ENCODE data around the gene RAB7A.
A peak's percentile ranks its signal among the peaks of the same experiment; 100 is the strongest.

The RAB7A gene

GRCh38 chr3:128781164-128781563 is 55.2 kb downstream of the RAB7A start:
- Histone ChIP-seq H3K9me3 (replicated peaks; ENCODE audit: low read length) (no peaks in the 10 kb centered on the region), H3K27me3 (ENCODE audit: control insufficient read depth, insufficient read depth, low read length) (no peaks in the 10 kb centered on the region), H3K9ac (ENCODE audit: low read depth, low read length) (no peak overlapping the region), H3K4me3 (ENCODE audit: low read length) (no peak overlapping the region), H3K4me1 (ENCODE audit: control insufficient read depth, insufficient read depth, low read length) (peaks cover 16% of the 10 kb centered on the region), H3K36me3 (ENCODE audit: insufficient read depth, low read length) (no peaks in the 10 kb centered on the region), H3K4me2 (ENCODE audit: low read length) (no peak overlapping the region)

DNA sequence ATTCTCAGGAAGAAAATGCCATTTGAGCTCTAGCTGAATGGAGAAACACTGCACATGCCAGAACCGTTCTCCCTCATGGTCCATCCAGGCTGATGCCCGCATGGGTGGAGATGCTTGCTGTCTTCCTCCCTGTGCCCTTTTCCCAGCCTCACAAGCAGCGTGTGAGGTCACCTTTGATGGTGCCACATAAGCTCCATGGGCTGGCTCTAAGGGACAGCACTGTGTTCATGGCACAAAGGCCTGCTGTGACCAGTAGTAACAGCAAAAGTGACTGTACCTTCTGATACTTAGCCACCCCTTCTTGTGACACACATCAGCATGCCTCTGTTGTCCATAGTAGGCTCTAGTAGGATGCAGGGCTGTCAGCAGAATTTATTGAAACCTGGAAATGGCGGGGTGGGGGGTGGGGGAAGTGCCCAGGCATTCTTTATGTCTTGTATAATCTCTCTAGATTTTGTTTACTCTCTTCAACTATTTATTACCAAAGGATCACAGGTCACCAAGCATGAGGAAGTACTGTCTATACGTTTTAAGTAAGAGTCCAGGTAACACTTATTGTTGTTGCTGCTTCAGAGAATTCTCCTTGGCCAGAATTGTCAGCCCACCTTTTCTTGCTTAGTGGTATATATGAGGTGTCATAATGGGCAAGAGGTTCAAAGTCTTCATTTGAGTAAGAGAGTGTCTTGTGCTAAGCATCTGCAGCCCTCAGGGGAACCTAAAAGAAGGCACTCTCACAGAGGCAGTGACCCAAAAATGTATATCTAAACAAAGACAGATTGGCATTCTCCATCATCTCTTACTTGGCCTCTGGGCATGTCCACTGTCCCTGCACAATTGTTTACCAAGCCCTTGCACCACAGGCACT is 56.5 kb downstream of the RAB7A start:
- Histone ChIP-seq H3K4me3 (ENCODE audit: low read length) (no peak overlapping the region), H3K4me1 (ENCODE audit: control insufficient read depth, insufficient read depth, low read length) (peaks cover 28% of the 10 kb centered on the region), H3K27me3 (ENCODE audit: control insufficient read depth, insufficient read depth, low read length) (no peaks in the 10 kb centered on the region)

GRCh38 chr3:128783774-128784173 is 57.8 kb downstream of the RAB7A start:
- H3K36me3 ChIP-seq (ENCODE audit: insufficient read depth, low read length) = no peaks in the 10 kb centered on the region
- no peaks in the 10 kb centered on the region for H3K27me3 ChIP-seq (ENCODE audit: control insufficient read depth, insufficient read depth, low read length)
- H3K9me3 ChIP-seq (replicated peaks; ENCODE audit: low read length) = no peaks in the 10 kb centered on the region
- no peak overlapping the region for H3K4me3 ChIP-seq (ENCODE audit: low read length)
- no peak overlapping the region for H3K9ac ChIP-seq (ENCODE audit: low read depth, low read length)
- peaks cover 37% of the 10 kb centered on the region for H3K4me1 ChIP-seq (ENCODE audit: control insufficient read depth, insufficient read depth, low read length)
- H3K4me2 ChIP-seq (ENCODE audit: low read length) = no peak overlapping the region

More for the DNA sequence above, 56.5 kb downstream of the RAB7A start:
- Histone ChIP-seq H3K9ac (ENCODE audit: low read depth, low read length) (no peak overlapping the region), H3K4me2 (ENCODE audit: low read length) (no peak overlapping the region), H3K9me3 (replicated peaks; ENCODE audit: low read length) (no peaks in the 10 kb centered on the region), H3K36me3 (ENCODE audit: insufficient read depth, low read length) (no peaks in the 10 kb centered on the region)

DNA sequence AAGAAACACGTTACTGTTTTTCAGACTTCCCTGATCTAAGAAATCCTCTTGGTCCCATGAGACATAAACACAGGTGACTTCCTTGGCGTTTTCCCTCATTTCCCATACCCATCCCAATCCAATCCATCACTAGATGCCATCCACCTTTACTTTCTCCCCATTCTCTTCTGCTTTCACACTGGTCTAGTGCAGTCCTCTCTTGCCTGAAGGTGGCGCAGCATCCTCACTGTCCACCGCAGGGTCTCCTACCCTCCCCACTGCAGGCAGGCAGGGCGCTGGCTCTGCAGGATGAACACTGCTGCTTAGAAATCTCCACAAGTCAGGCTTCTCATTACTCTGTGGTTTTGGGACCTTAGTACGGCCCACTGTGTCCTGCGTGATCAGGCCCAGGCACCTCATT is 58.2 kb downstream of the RAB7A start:
- Histone ChIP-seq H3K9ac (ENCODE audit: low read depth, low read length) (no peak overlapping the region), H3K27me3 (ENCODE audit: control insufficient read depth, insufficient read depth, low read length) (no peaks in the 10 kb centered on the region), H3K4me1 (ENCODE audit: control insufficient read depth, insufficient read depth, low read length) (peaks cover 39% of the 10 kb centered on the region), H3K9me3 (replicated peaks; ENCODE audit: low read length) (no peaks in the 10 kb centered on the region), H3K36me3 (ENCODE audit: insufficient read depth, low read length) (no peaks in the 10 kb centered on the region), H3K4me2 (ENCODE audit: low read length) (no peak overlapping the region), H3K4me3 (ENCODE audit: low read length) (no peak overlapping the region)

DNA sequence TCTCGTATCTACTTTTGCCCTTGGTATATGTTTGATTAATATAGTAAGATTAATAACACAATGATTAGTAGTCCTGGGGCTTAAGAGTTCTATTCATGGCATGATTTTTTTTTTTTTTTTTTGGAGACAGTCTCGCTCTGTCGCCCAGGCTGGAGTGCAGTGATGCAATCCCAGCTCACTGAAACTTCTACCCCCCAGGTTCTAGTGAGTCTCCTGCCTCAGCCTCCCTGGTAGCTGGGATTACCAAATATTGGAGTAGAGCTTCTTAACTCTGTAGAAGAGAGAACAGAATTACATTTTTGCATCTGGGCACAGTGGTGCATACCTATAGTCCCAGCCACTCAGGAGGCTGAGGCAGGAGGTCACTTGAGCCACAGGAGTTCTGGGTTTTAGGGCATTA is 58.9 kb downstream of the RAB7A start:
- Histone ChIP-seq H3K27me3 (ENCODE audit: control insufficient read depth, insufficient read depth, low read length) (no peaks in the 10 kb centered on the region), H3K4me3 (ENCODE audit: low read length) (no peak overlapping the region), H3K4me2 (ENCODE audit: low read length) (no peak overlapping the region), H3K36me3 (ENCODE audit: insufficient read depth, low read length) (no peaks in the 10 kb centered on the region), H3K9ac (ENCODE audit: low read depth, low read length) (no peak overlapping the region), H3K9me3 (replicated peaks; ENCODE audit: low read length) (no peaks in the 10 kb centered on the region), H3K4me1 (ENCODE audit: control insufficient read depth, insufficient read depth, low read length) (peaks cover 44% of the 10 kb centered on the region)

DNA sequence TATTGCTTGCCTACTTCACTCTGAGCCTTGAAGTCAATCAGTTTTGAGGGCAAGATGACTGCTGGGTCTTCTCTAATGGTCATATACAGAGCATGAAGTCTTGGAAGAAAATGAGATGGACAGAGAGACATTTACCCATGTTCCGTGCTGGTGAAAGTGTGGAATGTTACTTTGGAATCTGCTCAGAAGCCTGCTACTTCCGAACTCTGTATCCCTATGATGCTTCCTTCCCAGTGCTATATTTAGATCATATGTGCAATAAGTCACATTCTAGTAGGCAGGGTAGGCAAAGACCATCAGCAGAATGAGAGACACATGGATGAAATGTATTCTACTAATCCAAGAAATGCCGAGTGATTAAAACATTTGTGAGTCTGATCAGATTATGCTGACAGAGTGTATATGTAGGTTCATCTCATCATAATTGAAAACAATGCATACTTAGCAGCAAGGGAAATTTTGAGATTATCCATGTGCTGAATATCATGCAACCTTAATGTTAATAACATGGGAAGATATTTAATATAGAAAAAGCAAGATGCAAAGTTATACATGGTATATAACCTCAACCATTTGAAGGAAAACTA is 60.5 kb downstream of the RAB7A start:
- Histone ChIP-seq H3K4me2 (ENCODE audit: low read length) (peak overlapping the region; percentile 12), H3K36me3 (ENCODE audit: insufficient read depth, low read length) (no peaks in the 10 kb centered on the region), H3K9me3 (replicated peaks; ENCODE audit: low read length) (no peaks in the 10 kb centered on the region), H3K4me1 (ENCODE audit: control insufficient read depth, insufficient read depth, low read length) (peaks cover 43% of the 10 kb centered on the region), H3K27me3 (ENCODE audit: control insufficient read depth, insufficient read depth, low read length) (no peaks in the 10 kb centered on the region), H3K9ac (ENCODE audit: low read depth, low read length) (no peak overlapping the region), H3K4me3 (ENCODE audit: low read length) (no peak overlapping the region)

DNA sequence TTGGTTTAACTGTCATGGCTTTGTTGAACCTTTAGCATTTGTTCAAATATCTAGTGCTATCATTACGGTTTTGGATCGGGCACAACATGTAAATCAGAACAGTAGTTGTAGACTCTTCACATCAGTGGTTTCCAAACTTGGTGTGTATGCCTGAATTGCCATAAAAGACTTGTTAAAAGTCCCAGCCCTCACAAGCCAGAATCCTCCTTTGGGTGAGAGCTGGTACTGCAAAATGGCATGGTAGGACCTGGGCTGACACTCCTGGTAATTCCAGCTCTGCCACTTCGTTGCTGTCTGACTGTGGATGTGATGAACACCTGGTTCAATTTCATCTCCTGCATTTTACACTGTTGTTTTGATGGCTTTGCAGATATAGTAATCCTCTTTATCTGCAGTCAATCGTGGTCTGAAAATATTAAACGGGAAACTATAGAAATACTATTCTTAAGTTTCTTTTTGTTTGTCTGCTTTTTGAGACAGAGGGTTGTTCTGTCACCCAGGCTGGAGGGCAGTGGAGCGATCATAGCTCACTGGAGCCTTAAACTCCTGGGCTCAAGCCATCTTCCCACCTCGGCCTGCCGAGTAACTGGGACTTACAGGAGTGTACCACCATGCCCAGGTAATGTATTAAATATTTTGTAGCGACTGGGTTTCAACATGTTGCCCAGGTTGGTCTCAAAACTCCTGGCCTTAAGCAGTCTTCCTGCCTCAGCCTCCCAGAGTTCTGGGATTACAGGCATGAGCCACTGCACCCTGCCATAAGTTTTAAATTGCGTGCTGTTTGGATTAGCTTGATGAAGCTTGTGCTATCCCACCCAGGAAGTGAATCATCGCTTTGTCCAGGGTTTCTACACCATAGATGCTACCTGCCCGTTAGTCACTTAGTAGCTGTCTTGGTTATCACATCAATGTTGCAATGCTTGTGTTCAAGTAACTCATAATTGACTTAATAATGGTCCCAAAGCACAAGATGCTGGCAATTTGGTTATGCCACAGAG is 61.6 kb downstream of the RAB7A start:
- H3K27me3 ChIP-seq (ENCODE audit: control insufficient read depth, insufficient read depth, low read length) = no peaks in the 10 kb centered on the region
- peak overlapping the region; percentile 37 for H3K4me2 ChIP-seq (ENCODE audit: low read length)
- H3K4me3 ChIP-seq (ENCODE audit: low read length) = no peak overlapping the region
- no peaks in the 10 kb centered on the region for H3K36me3 ChIP-seq (ENCODE audit: insufficient read depth, low read length)
- no peaks in the 10 kb centered on the region for H3K9me3 ChIP-seq (replicated peaks; ENCODE audit: low read length)
- H3K4me1 ChIP-seq (ENCODE audit: control insufficient read depth, insufficient read depth, low read length) = peaks cover 43% of the 10 kb centered on the region
- H3K9ac ChIP-seq (ENCODE audit: low read depth, low read length) = no peak overlapping the region

GRCh38 chr3:128788268-128788869 is 62.4 kb downstream of the RAB7A start:
- no peak overlapping the region for H3K9ac ChIP-seq (ENCODE audit: low read depth, low read length)
- H3K4me3 ChIP-seq (ENCODE audit: low read length) = no peak overlapping the region
- peaks cover 43% of the 10 kb centered on the region for H3K4me1 ChIP-seq (ENCODE audit: control insufficient read depth, insufficient read depth, low read length)

DNA sequence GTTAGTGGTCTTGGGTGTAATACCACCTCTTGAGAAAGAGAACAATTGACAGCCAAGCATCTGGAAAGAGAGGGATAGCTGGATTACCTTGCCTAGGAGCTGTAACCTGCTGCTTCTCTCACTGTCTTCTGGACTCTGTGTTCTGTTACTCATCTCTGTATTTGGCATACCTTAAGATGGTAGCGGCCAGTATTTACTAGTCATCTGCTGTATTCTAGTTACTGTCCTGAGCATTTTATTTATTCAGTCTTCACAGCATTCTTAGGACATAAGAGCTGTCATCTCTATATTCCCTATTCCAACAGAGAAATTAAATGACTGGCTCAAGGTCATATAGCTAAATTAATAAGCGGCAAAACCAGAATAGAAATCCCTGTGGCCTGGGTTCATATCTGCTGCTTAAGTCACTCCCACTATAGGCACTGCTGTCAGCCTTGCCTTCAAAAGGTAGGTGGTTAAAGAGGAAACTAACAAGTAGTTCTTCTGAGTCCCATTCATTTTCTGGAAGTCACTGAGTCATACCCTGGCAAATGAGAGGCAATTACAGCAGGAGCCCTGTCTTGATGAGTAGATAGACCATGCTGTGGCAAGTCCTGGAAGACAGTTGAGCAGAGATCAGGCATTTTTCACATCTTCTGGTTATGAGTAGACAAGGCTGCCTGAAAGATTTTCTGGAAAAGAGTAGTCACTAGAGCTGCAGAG is 68.2 kb downstream of the RAB7A start:
- Histone ChIP-seq H3K4me1 (ENCODE audit: control insufficient read depth, insufficient read depth, low read length) (peaks cover 31% of the 10 kb centered on the region), H3K9ac (ENCODE audit: low read depth, low read length) (no peak overlapping the region), H3K9me3 (replicated peaks; ENCODE audit: low read length) (no peaks in the 10 kb centered on the region), H3K4me2 (ENCODE audit: low read length) (peak overlapping the region; percentile 57), H3K27me3 (ENCODE audit: control insufficient read depth, insufficient read depth, low read length) (no peaks in the 10 kb centered on the region), H3K36me3 (ENCODE audit: insufficient read depth, low read length) (peaks cover 34% of the 10 kb centered on the region), H3K4me3 (ENCODE audit: low read length) (no peak overlapping the region)

More at GRCh38 chr3:128788268-128788869, 62.4 kb downstream of the RAB7A start:
- H3K9me3 ChIP-seq (replicated peaks; ENCODE audit: low read length) = no peaks in the 10 kb centered on the region
- no peaks in the 10 kb centered on the region for H3K27me3 ChIP-seq (ENCODE audit: control insufficient read depth, insufficient read depth, low read length)
- H3K36me3 ChIP-seq (ENCODE audit: insufficient read depth, low read length) = no peaks in the 10 kb centered on the region
- H3K4me2 ChIP-seq (ENCODE audit: low read length) = peak overlapping the region; percentile 37

DNA sequence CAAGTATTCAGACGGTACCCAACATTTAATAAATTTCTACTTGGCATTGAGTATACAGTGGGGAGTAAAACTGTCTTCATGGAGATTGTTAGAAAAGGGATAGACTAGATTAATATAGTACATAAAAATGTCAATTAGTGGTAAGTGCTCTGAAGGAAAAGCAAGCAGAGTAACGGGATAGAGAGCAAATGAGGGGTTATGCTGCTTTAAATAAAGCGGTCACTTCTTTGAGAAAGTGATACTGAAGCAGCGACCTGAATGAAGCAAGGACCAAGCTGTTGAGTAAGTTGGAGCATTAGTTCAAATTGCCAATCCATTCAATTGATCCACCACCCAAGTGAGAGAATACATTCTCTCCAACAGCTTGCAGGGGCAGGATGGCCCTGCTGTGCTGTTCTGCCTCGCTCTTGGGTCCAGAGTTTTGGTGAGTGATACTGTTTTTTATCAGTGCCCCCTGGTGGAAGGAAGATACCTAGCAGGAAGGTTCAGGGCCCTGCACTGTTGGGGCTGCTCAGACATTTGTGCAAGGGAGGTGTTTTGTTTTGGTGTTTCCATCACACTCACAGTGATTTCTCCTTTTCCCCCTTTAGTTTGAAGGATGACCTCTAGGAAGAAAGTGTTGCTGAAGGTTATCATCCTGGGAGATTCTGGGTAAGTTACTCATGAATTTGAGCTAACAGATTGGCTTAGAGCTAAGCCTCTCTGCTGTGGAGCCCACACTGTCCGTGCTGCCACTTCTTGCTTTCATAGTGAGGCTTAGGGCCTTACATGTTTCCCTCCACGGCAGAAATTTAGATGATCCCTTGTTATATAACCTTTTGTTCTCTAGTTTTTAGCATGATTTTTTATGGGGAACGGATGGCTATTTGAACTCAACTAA is 69.0 kb downstream of the RAB7A start:
- Histone ChIP-seq H3K9ac (ENCODE audit: low read depth, low read length) (no peak overlapping the region), H3K4me1 (ENCODE audit: control insufficient read depth, insufficient read depth, low read length) (peaks cover 24% of the 10 kb centered on the region), H3K4me3 (ENCODE audit: low read length) (no peak overlapping the region), H3K36me3 (ENCODE audit: insufficient read depth, low read length) (peaks cover 42% of the 10 kb centered on the region), H3K9me3 (replicated peaks; ENCODE audit: low read length) (no peaks in the 10 kb centered on the region), H3K4me2 (ENCODE audit: low read length) (peak overlapping the region; percentile 57), H3K27me3 (ENCODE audit: control insufficient read depth, insufficient read depth, low read length) (no peaks in the 10 kb centered on the region)
